Measurements from ENCODE around the gene SORL1.

DNA sequence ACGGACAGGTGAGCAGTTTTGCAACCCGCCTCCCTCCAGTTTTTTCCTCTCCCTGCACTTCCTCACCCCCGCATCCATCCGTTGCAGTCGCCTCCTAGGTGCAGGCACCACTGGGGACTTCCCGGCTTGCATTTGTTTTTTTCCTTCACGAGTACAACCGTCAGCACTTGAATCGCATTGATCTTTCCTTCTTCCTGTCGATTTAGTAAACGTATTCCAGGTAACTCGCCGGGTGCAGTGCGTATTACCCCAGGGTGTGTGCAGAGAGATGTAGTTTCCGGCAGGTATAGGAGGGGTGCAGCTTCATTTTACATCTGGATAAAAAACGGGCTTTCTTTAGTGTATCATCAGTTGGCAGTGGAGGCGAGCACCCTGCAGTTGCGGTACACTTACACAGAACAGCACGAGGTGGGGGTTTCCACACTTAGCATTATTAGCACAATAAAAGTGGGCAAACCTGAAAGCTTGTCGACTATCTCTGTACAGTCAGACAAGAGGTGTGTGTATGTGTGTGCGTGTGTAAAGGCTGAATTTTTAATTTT lies 566 bp downstream of the SORL1 start, which contains the start of gene SORL1-AS1:
- no peak for TF ChIP-seq EZH2 (IDR thresholded peaks at IDR 0.05; ENCODE audit: insufficient read depth, poor library complexity, severe bottlenecking)
- no peak for TF ChIP-seq EZH2phosphoT487 (IDR thresholded peaks at IDR 0.05; ENCODE audit: insufficient read depth, low read depth)

Measured in GM23248 (cell line).